Measurements from ENCODE around the gene GNG3.

GNG3 gene

DNA sequence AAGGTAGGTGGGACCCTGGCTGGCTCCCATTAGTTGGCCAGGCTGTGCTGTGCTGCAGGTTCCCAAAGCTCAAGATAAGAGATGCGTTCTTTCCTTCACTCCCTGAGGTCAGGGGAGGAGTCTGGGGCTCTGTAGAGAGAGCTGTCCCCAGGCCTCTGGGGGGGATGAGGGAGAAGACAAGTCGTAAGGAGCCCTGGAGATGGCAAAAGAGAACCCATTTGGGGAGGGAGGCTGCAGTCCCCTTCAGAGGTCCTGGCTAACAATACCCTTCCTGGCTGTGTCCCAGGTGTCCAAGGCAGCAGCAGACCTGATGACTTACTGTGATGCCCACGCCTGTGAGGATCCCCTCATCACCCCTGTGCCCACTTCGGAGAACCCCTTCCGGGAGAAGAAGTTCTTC lies 916 bp downstream of the GNG3 start:
- Mint-ChIP-seq H3K4me1 (peaks cover 62% of the 10 kb centered on the region), H3K9me3 (no peaks in the 10 kb centered on the region)

DNA sequence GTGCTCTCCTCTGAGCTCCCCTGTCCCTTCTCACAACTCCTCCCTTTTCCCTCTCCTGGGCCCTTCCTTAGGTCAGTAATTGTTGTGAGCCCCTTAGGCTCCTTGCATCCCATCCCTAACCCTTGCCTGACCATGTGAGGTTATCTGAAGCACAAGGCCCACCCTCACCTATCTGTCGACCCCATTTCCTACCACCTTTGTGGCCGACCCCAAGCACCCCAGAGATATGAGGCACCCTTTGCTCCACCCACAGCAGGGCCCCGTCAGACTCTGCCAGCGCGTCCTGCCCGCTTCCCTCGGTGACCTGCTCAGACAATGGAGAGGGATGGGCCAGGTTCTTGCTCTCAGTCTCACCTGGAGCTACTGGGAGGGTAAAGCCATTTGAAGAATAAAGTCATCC lies 1.3 kb downstream of the GNG3 start:
- no peaks in the 10 kb centered on the region for H3K27me3 Mint-ChIP-seq
- peaks cover 65% of the 10 kb centered on the region for H3K4me1 Mint-ChIP-seq
- peaks cover 8% of the 10 kb centered on the region for H3K36me3 Mint-ChIP-seq

More for the DNA sequence above, 916 bp downstream of the GNG3 start:
- Mint-ChIP-seq H3K36me3 (peaks cover 8% of the 10 kb centered on the region), H3K27ac (peak overlapping the region; percentile 93), H3K4me3 (peak overlapping the region; percentile 92), H3K27me3 (no peaks in the 10 kb centered on the region)

DNA sequence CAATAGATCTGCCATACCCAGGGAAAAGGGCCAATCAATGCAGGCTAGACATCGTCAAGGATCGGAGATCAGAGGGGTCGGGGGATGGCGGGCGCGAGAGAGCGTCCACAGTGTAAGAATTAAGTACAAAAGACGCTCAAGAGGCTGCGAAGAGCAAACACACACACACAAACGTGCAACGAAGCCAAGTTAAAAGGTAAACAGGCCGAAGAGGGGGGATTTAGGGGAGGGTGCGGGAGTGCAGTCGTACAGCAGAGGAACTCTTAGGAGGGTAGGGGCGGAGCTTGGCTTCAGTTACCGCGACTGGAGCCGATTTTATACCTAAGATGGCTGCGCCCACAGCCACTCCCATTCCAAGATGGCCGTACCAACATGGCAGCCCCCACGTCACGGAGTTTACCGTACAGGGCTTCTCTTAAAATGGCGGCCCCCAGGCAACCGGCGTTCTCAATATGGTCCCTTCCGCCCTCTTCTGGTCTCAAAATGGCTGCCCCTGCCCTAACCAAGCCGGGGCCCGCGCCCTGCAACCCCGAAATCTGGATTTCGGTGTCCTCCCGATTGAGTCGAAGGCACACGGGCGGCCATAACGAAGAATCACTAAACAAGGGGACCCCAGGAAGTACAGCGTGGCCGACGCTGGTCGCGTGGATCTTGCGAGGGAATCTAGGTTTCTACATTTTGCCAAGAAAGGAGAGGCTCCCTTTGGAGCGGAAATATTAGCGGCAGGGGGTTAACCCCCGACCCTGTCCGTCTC lies 1.9 kb downstream of the GNG3 start:
- Mint-ChIP-seq H3K27me3 (no peaks in the 10 kb centered on the region), H3K4me3 (peak overlapping the region; percentile 92), H3K27ac (peak overlapping the region; percentile 93), H3K4me1 (peaks cover 68% of the 10 kb centered on the region), H3K36me3 (peaks cover 8% of the 10 kb centered on the region), H3K9me3 (no peaks in the 10 kb centered on the region)

More for the DNA sequence above, 1.3 kb downstream of the GNG3 start:
- Mint-ChIP-seq H3K4me3 (peak overlapping the region; percentile 92), H3K9me3 (no peaks in the 10 kb centered on the region), H3K27ac (peak overlapping the region; percentile 93)

DNA sequence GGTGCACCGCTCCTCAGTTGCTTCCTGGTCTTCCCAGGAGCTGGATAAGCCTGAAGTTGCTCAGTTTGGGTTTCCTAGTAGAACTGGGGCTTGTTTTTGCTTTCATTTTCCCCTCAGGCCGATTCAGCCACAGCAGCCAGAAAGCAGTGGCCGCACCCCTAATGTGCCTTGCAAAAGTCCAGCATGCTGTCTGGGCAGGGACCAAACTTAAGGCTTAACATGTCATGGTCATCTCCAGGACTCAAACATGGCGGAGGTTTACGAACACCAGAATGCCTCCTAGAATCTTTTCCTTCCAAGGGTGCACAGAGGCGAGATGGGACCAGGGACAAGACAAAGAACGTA lies 2.5 kb downstream of the GNG3 start:
- Mint-ChIP-seq H3K27ac (peak overlapping the region; percentile 93), H3K27me3 (no peaks in the 10 kb centered on the region), H3K9me3 (no peaks in the 10 kb centered on the region), H3K4me1 (peaks cover 68% of the 10 kb centered on the region), H3K4me3 (peak overlapping the region; percentile 92), H3K36me3 (peaks cover 8% of the 10 kb centered on the region)

DNA sequence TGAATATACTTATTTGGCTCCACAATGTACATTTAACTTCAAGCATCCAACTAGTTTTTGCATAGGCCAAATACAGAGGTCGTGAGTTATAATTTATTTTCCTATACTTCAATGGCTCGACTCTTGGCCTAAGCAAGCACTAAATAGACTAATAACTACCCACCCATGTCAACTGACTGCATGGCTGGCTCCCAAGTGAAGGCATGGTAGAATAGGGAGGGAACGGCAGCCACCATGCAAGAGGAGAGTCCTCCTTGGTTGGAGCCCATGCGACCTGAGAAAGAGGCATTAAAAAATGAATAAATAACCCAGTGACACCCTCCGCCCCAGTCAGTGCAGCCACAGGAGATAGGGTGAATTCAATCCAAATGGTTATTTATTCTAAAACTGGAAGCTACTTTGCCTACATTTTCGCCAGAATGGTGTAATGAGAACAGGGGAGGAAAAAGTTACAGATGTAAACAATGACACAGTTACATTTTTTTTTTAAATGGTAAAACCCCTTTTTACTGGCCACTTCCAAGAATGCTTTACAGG lies 4.9 kb downstream of the GNG3 start:
- Mint-ChIP-seq H3K9me3 (no peaks in the 10 kb centered on the region), H3K4me1 (peaks cover 61% of the 10 kb centered on the region), H3K36me3 (peaks cover 15% of the 10 kb centered on the region), H3K27ac (peak overlapping the region; percentile 92), H3K27me3 (no peaks in the 10 kb centered on the region), H3K4me3 (no peak overlapping the region)

DNA sequence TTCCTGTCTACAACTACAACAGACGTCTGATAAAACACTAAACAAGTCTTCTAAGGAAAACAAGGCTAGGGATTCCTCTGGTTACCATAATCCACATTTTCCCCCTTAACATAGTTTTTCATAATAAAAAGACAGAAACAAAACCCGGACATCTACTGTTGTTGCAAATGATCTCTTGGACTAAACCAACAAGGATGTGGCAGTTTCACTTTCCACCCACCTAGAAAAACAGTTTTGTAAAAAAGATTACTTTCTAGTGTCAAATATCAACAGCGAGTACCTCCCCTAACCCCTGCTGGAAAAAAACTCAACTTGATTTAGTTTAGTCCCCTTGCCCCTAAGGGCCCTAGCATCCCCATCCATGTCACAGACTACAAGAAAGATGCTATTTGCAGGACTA lies 5.4 kb downstream of the GNG3 start:
- peaks cover 57% of the 10 kb centered on the region for H3K4me1 Mint-ChIP-seq
- H3K27ac Mint-ChIP-seq = peak overlapping the region; percentile 92
- peaks cover 15% of the 10 kb centered on the region for H3K36me3 Mint-ChIP-seq
- H3K4me3 Mint-ChIP-seq = no peak overlapping the region
- no peaks in the 10 kb centered on the region for H3K9me3 Mint-ChIP-seq
- H3K27me3 Mint-ChIP-seq = no peaks in the 10 kb centered on the region

DNA sequence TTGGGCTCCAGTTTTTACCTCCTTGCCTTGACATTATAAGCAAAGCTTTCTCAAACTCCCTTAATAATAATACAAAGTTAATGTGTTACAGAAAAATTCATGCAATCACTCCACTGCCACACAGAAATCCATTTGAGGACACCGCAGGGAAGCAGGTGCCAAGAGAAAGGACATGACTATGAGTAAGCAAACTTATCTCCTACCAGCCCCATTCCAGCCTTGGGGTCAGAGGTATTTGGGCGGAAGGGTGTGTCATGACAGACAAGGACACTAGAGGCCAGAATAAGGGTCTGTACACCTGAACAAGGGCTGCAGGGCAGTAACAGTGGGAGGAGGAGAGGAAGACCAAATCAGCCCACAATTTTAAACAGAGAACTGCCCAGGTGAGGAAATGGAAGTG lies 5.9 kb downstream of the GNG3 start:
- no peaks in the 10 kb centered on the region for H3K27me3 Mint-ChIP-seq
- H3K27ac Mint-ChIP-seq = peak overlapping the region; percentile 80
- peaks cover 57% of the 10 kb centered on the region for H3K4me1 Mint-ChIP-seq
- H3K9me3 Mint-ChIP-seq = no peaks in the 10 kb centered on the region
- H3K36me3 Mint-ChIP-seq = peaks cover 19% of the 10 kb centered on the region
- no peak overlapping the region for H3K4me3 Mint-ChIP-seq

DNA sequence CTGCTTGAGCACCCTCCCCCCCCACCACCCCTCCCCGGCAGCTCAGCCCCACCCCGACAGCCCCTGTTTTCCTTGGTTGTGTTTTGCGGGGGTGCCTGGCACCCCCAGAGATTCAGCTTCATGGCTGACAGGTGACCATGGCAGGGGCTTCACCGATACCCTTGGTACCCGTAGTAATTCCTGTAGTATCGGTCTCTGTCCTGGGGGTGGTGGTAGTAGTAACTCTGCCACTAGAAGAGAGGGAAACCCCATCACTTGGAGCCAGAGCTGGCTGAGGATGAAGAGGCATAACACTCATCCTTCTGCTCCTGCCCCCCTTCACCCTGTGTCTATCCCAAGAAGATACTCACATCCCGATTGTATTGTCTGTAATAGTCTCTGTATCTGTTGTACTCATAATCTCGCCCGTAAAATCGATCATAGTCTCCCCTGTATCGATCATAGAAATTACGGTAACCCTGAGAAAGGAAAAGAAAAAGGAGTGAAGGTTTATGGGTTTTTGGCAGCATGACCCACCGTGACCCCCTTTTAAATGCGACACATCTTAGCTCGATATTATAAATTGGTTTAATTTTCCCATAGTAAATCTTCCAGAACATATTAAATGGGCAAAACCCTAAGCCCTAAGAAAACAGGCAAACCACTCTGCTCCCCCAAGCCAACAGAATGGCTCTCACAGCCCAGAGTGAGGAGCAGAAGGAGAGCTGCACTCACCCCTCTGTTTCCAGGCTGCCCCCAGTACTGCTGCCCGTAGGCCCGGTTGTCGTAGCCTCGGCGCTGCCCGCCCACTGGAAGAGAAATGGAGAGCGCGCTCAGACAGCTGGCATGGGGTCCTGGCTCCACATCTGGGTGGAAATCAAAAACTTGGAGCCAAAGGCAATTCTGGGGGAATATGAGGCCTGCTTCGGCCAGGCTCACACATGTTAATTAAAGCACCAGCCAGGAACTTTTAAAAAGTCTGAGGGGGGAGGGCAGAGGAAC lies 8.0 kb downstream of the GNG3 start:
- Mint-ChIP-seq H3K4me3 (no peak overlapping the region), H3K27me3 (no peaks in the 10 kb centered on the region), H3K27ac (peak overlapping the region; percentile 55), H3K4me1 (peaks cover 51% of the 10 kb centered on the region), H3K36me3 (peaks cover 28% of the 10 kb centered on the region), H3K9me3 (no peaks in the 10 kb centered on the region)

DNA sequence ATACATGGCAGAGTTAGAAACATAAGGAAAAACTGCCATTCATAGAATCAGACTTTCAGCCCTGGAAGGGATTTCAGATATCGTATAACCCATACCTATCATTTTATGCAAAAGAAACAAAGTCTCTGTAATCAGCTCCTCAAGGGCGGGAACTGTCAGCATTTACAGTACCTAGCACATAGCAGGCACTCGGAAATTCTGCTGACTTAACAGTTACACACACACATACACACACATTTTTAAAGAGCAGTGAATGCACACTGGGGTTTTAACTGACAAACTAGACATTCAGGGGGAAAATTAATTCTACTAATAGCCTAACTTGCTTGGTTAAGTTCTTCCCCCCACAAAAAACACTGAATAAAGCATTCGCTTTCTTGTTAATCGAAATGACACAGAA lies 8.7 kb downstream of the GNG3 start:
- Mint-ChIP-seq H3K4me3 (no peak overlapping the region), H3K27me3 (no peaks in the 10 kb centered on the region), H3K9me3 (no peaks in the 10 kb centered on the region), H3K27ac (peak overlapping the region; percentile 55), H3K36me3 (peaks cover 31% of the 10 kb centered on the region), H3K4me1 (peaks cover 52% of the 10 kb centered on the region)

DNA sequence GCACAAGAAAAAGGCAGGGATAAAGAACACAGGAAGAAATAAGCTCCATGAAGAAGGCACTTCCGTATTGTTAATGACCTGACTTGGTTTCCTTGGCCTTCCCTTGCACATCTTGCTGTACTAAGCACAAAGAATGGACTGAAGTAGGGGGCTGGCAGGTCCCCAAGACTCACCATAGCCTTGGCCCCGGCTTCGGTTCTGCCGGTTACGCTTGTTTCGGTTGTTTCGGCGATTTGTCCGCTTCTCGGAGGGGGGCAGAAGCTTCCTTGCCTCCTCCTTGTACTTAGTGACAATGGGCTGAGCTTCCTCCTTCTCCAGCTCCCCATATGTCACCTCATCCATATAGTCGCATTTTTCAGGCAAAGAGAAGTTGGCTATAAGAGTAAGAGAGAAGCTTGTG lies 9.3 kb downstream of the GNG3 start:
- no peaks in the 10 kb centered on the region for H3K27me3 Mint-ChIP-seq
- H3K9me3 Mint-ChIP-seq = no peaks in the 10 kb centered on the region
- no peak overlapping the region for H3K4me3 Mint-ChIP-seq
- peaks cover 58% of the 10 kb centered on the region for H3K4me1 Mint-ChIP-seq
- H3K27ac Mint-ChIP-seq = peak overlapping the region; percentile 62
- H3K36me3 Mint-ChIP-seq = peaks cover 32% of the 10 kb centered on the region

DNA sequence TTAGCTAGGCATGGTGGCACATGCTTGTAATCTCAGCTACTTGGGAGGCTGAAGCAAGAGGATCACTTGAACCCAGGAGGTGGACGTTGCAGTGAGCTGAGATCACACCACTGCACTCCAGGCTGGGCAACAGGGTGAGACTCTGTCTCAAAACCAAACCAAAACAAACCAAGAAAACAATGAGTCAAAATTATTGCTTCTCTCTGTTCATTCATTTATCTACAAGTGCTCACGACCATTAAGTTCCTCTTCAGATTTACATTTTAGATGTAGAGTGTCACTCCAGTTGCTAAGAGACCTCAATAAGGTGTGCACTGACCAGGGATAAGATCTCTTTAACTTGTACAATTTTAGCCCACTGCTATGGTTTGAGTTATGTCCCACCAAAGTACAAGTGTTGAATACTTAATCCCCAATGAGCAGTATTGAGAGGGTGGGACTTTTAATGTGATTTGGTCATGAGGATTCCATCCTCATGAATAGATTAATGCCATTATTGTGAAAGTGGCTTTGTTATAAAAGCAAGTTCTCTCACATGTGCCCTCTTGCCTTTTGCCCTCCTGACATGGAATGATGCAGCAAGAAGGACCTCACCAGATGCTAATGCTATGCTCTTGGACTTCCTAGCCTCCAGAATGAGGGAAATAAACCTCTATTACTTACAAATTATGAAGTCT lies 12.0 kb downstream of the GNG3 start:
- Mint-ChIP-seq H3K9me3 (no peaks in the 10 kb centered on the region), H3K36me3 (peaks cover 43% of the 10 kb centered on the region), H3K4me1 (peaks cover 61% of the 10 kb centered on the region), H3K27ac (peak overlapping the region; percentile 38), H3K4me3 (no peak overlapping the region), H3K27me3 (no peaks in the 10 kb centered on the region)

DNA sequence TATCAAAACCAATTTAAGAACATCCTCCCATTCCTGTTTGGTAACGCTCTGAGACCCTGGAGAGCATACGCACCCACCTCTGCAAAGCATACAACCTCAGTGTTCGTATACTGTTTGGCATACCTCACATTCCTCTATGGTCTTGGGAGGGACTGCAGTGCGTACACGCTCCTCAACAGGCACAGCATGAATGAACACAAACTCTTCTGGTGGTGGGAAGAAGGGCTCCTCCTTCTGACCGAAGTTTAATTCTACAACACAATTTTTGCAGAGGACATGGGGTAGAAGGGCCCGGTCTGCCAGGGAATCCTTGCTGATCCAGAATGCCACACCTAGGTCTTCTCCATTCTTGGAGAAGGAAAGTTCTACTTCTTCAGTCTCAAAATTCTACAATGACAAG lies 14.5 kb downstream of the GNG3 start:
- H3K36me3 Mint-ChIP-seq = peaks cover 44% of the 10 kb centered on the region
- peaks cover 60% of the 10 kb centered on the region for H3K4me1 Mint-ChIP-seq
- H3K27ac Mint-ChIP-seq = peak overlapping the region; percentile 41
- no peaks in the 10 kb centered on the region for H3K9me3 Mint-ChIP-seq
- H3K27me3 Mint-ChIP-seq = no peaks in the 10 kb centered on the region
- no peak overlapping the region for H3K4me3 Mint-ChIP-seq

DNA sequence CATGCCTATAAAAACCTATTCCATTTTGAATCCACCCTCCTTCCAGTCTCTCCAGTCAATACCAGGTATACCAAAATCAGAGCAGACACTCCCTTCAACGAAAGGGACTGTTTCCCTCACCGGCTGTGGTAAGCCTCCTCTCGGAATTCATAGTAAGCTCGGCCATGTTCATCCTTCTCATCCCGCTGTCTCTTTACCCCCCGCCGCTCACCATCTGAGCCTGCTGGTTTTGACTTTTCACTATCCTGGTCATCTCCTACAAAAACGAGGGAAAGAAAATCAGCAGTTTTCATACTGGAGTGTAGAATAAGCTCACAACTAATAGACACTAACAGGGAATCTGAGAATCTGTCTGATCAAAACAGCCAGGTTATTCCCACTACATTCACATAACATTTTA lies 16.7 kb downstream of the GNG3 start:
- peak overlapping the region; percentile 81 for H3K27ac Mint-ChIP-seq
- H3K4me1 Mint-ChIP-seq = peaks cover 59% of the 10 kb centered on the region

DNA sequence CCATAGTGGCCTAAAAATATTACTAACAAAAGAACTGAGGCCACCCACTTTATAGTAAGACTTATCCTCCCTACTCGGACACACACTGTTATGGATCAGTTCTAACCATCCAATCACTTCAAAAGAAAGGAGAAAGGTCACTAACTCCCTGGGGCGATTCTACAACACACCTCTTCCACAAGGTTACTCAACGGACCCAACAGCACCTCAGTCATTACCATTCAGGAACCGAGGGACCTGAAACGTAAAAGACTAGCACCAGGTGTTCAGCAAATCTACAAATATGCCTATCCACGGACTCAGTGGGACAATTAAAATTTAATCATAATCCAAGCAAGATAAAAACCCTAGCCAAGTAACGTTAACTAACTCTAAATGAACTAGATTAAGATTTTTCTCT lies 18.2 kb downstream of the GNG3 start:
- H3K9me3 Mint-ChIP-seq = no peaks in the 10 kb centered on the region
- peak overlapping the region; percentile 93 for H3K27ac Mint-ChIP-seq
- no peaks in the 10 kb centered on the region for H3K27me3 Mint-ChIP-seq
- peaks cover 33% of the 10 kb centered on the region for H3K36me3 Mint-ChIP-seq
- peak overlapping the region; percentile 97 for H3K4me3 Mint-ChIP-seq
- peaks cover 57% of the 10 kb centered on the region for H3K4me1 Mint-ChIP-seq

More for the DNA sequence above, 16.7 kb downstream of the GNG3 start:
- Mint-ChIP-seq H3K27me3 (no peaks in the 10 kb centered on the region), H3K9me3 (no peaks in the 10 kb centered on the region), H3K4me3 (peak overlapping the region; percentile 97), H3K36me3 (peaks cover 42% of the 10 kb centered on the region)

DNA sequence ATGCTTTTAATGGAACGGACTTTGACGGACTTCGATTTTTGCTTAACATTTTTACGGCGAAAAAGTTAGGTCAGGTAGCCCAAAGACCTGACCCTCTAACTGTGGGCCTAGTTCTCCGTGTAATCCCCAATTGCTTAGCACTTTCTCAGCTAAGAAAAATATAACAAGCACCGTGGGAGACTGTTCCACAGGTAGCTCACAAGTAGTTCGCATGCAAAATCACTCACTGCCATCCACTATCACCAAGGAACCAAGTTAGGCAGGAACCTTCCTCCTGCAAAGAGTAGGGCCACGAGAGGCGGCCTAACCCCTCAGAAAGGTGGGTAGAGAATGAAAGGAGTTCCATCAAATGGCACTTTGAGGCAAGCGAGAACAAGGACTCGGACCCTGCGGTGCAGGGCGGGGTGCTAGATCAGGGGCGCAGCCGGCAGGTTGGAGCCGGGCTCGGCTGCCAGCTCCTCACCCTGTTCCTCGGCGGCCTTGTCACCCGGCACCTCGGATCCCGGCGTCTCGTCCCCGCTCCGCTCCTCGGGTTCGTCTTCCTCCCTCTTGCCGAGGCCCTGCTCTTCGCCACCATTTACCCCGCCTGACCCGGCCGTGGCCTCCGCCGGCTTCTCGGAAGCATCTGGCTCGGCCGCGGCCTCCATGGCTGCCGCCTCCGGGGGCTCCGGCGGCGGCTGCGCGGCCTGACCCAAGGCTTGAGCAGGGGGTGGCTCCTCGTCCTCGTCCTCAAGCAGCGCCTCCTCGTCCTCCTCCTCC lies 18.9 kb downstream of the GNG3 start:
- Mint-ChIP-seq H3K36me3 (peaks cover 27% of the 10 kb centered on the region), H3K27me3 (no peaks in the 10 kb centered on the region), H3K4me1 (peaks cover 56% of the 10 kb centered on the region), H3K9me3 (no peaks in the 10 kb centered on the region), H3K27ac (peak overlapping the region; percentile 93), H3K4me3 (peak overlapping the region; percentile 97)

Measured in activated naive CD4-positive, alpha-beta T cell treated with anti-CD3 and anti-CD28 coated beads, Interleukin-2, amount 50 U/mL, for 24 hours (primary cell).